Measurements from ENCODE around the gene CCP110. TPM values are rescaled to one million over a fixed set of nuclear protein-coding genes. Genes with fewer than 3 reads are reported as not detected.

Gene CCP110
- total and polyA plus RNA-seq, 12 donors, result 3.0 to 14.0 (median 9.9) TPM

DNA sequence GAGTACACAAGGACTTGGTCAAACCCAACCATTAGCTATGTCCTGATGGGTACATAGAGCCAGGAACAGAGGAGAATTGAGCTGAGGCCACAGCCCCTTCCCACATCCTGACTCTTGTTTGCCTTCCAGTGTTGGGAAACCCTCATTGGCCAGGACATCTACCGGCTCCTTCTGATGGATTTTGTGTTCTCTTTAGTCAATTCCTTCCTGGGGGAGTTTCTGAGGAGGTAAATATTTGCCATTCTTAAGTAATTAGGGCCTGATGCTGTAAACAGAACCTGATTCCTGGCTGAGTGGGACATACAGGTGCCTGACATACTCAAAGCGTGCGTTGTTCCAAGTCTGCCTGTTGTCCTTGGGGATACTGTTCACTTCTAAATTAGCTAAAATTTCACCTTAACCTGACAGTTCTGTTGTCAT is 44.4 kb upstream of the CCP110 start:
- Histone ChIP-seq H3K4me1 (replicated peaks in 1 of 2) (no peaks in the 10 kb centered on the region), H3K9me3 (replicated peaks in 1 of 3) (no peaks in the 10 kb centered on the region), H3K27ac (no peak overlapping the region), H3K4me3 (no peak overlapping the region), H3K27me3 (no peaks in the 10 kb centered on the region), H3K36me3 (replicated peaks in 1 of 2) (no peaks in the 10 kb centered on the region)
- TF ChIP-seq, protein P1, sequence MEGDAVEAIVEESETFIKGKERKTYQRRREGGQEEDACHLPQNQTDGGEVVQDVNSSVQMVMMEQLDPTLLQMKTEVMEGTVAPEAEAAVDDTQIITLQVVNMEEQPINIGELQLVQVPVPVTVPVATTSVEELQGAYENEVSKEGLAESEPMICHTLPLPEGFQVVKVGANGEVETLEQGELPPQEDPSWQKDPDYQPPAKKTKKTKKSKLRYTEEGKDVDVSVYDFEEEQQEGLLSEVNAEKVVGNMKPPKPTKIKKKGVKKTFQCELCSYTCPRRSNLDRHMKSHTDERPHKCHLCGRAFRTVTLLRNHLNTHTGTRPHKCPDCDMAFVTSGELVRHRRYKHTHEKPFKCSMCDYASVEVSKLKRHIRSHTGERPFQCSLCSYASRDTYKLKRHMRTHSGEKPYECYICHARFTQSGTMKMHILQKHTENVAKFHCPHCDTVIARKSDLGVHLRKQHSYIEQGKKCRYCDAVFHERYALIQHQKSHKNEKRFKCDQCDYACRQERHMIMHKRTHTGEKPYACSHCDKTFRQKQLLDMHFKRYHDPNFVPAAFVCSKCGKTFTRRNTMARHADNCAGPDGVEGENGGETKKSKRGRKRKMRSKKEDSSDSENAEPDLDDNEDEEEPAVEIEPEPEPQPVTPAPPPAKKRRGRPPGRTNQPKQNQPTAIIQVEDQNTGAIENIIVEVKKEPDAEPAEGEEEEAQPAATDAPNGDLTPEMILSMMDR (IDR thresholded peaks at IDR 0.05), result no peak
- TF ChIP-seq POLR2A (IDR thresholded peaks at IDR 0.05), result no peak
- 70 to 81% (median 77%) methylated on average over 3 of the region's 3 CpGs for WGBS, 4 donors
- no peak for DNase-seq
- intact Hi-C loops (cut with DNase I), result loop anchor here in 1 of 2 donors (10.0 kb wide), 1 partner anchor 65 kb away; the partner anchor contains the start of gene TMC5

DNA sequence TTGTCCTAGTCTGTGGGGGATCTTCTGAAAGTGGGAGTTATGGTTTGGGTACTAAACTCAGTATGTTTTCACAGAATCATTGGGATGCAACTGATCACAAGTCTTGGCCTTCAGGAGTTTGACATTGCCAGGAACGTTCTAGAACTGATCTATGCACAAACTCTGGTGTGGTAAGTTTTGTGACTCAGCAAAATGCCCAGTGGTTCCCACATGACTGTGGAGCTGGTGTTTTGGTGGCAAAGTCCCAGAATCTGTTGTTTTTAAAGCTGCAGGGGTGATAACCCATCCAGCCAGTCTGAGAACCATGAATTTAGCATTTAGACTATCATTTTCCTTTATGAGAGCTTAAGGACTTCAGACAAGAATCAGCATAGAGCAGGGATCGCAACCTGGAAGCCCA is 42.4 kb upstream of the CCP110 start:
- DNase-seq, result no peak
- Histone ChIP-seq H3K27me3 (no peaks in the 10 kb centered on the region), H3K4me3 (no peak overlapping the region), H3K27ac (no peak overlapping the region), H3K36me3 (replicated peaks in 1 of 2) (no peaks in the 10 kb centered on the region), H3K4me1 (replicated peaks in 1 of 2) (no peaks in the 10 kb centered on the region), H3K9me3 (replicated peaks in 1 of 3) (no peaks in the 10 kb centered on the region)
- intact Hi-C loops (cut with DNase I), result no loop called here
- TF ChIP-seq, protein P1 (IDR thresholded peaks at IDR 0.05), result no peak
- no peak for TF ChIP-seq POLR2A (IDR thresholded peaks at IDR 0.05)
- 55 to 85% (median 80%) methylated on average over 2 of the region's 2 CpGs for WGBS, 4 donors

DNA sequence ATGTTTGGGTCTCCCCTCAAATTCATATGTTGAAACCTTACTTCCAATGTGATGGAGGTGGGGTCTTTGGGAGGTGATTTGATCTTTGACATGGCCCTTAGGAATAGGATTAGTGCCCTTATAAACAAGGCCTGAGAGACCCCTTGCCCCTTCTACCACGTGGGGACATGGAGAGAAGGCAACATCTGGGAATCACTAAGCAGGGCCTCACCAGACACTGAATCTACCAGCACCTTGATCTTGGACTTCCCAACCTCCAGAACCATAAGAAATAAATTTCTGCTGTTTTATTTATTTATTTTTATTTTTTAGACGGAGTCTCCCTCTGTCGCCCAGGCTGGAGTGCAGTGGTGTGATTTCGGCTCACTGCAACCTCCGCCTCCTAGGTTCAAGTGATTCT is 42.0 kb upstream of the CCP110 start:
- 81 to 89% (median 85%) methylated on average over 5 of the region's 5 CpGs for WGBS, 4 donors

DNA sequence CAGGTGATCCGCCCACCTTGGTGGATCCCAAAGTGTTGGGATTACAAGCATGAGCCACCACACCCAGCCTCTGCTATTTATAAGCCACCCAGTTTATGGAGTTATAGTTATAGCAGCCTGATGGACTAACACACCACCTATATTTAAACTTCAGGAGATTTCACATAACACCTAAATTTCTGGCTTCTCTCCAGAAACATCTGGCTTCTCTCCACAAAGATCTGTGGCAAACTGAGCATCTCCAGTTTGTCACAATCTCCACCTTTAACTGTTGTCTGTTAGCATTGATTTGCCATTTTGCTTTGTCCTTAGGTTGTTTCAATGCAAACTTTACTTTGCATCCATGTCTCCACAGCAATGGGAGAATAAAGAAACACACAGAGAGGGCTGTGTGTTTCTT is 41.5 kb upstream of the CCP110 start:
- Histone ChIP-seq H3K9me3 (replicated peaks in 1 of 3) (no peaks in the 10 kb centered on the region), H3K4me1 (replicated peaks in 1 of 2) (no peaks in the 10 kb centered on the region), H3K27me3 (no peaks in the 10 kb centered on the region), H3K36me3 (replicated peaks in 1 of 2) (no peaks in the 10 kb centered on the region), H3K27ac (no peak overlapping the region), H3K4me3 (no peak overlapping the region)
- TF ChIP-seq, protein P1 (IDR thresholded peaks at IDR 0.05), result no peak
- no peak for TF ChIP-seq POLR2A (IDR thresholded peaks at IDR 0.05)
- DNase-seq, result no peak
- intact Hi-C loops (cut with DNase I), result no loop called here
- 63 to 92% (median 87%) methylated on average over 1 of the region's 1 CpG for WGBS, 4 donors

More for the DNA sequence above, 42.0 kb upstream of the CCP110 start:
- TF ChIP-seq, protein P1 (IDR thresholded peaks at IDR 0.05), result no peak
- no peak for TF ChIP-seq POLR2A (IDR thresholded peaks at IDR 0.05)
- no peaks in the 10 kb centered on the region for H3K36me3 ChIP-seq (replicated peaks in 1 of 2)
- H3K27me3 ChIP-seq, result no peaks in the 10 kb centered on the region
- H3K4me3 ChIP-seq, result no peak overlapping the region
- H3K27ac ChIP-seq, result no peak overlapping the region
- H3K9me3 ChIP-seq (replicated peaks in 1 of 3), result no peaks in the 10 kb centered on the region
- H3K4me1 ChIP-seq (replicated peaks in 1 of 2), result no peaks in the 10 kb centered on the region
- intact Hi-C loops (cut with DNase I), result no loop called here
- DNase-seq, result no peak
